ENCODE data around the gene FANCI.

- TF ChIP-seq CTCF (IDR thresholded peaks at IDR 0.05) (no peak), POLR2A (IDR thresholded peaks at IDR 0.05) (no peak)
Observed at GRCh38 chr15:89301304-89302089, 57.7 kb downstream of the FANCI start.
